ENCODE results near the gene TTYH1.

Gene TTYH1

GRCh38 chr19:54481326-54481930 lies 66.2 kb downstream of the TTYH1 start:
- peak; percentile 78 for TF ChIP-seq CTCF (IDR thresholded peaks at IDR 0.05; ENCODE audit: low read depth, low read length)
- no peak for DNase-seq (ENCODE audit: extremely low read depth, low read depth)

- no peak for DNase-seq (ENCODE audit: extremely low read depth, low read depth)
- no peak for TF ChIP-seq CTCF (IDR thresholded peaks at IDR 0.05; ENCODE audit: low read depth, low read length)
These were observed 67.6 kb downstream of the TTYH1 start for GRCh38 chr19:54482889-54483288.

GRCh38 chr19:54484451-54484850 lies 69.2 kb downstream of the TTYH1 start:
- TF ChIP-seq CTCF (IDR thresholded peaks at IDR 0.05; ENCODE audit: low read depth, low read length), result no peak
- no peak for DNase-seq (ENCODE audit: extremely low read depth, low read depth)

- DNase-seq (ENCODE audit: extremely low read depth, low read depth), result no peak
- TF ChIP-seq CTCF (IDR thresholded peaks at IDR 0.05; ENCODE audit: low read depth, low read length), result no peak
These were observed 70.6 kb downstream of the TTYH1 start for GRCh38 chr19:54485851-54486250.

Measured in AG09319 (cell line).